ENCODE data around the gene C22orf15.

Gene C22orf15

GRCh38 chr22:23762842-23763578 is at the start of gene C22orf15:
TSS of gene C22orf15 (plus strand) at chr22:23762990. CDS start at chr22:23763307, 317 bp downstream.
- Histone ChIP-seq H3K4me1 (ENCODE audit: control insufficient read depth in 2 of 2, insufficient read depth in 2 of 2, low read length in 2 of 2) (peaks cover 7 to 8% of the 10 kb centered on the region in 2 donors), H3K27me3 (ENCODE audit: control insufficient read depth in 2 of 2, insufficient read depth in 2 of 2, low read length in 2 of 2) (no peaks in the 10 kb centered on the region), H3K4me3 (ENCODE audit: low read length in 2 of 2) (peak within 1 kb of the TSS in 1 of 2 donors; percentile 7), H3K36me3 (ENCODE audit: control insufficient read depth in 2 of 2, insufficient read depth in 2 of 2, low read length in 2 of 2) (peaks cover 9 to 22% of the 10 kb centered on the region in 2 donors), H3K27ac (ENCODE audit: low read depth in 2 of 2, low read length in 2 of 2) (no peak within 1 kb of the TSS), H3K9me3 (ENCODE audit: control insufficient read depth in 2 of 2, low read length in 2 of 2) (no peaks in the 10 kb centered on the region), H3K9ac (ENCODE audit: low read depth in 1 of 2, low read length in 2 of 2) (no peak within 1 kb of the TSS)

GRCh38 chr22:23713696-23714595 is 48.8 kb upstream of the C22orf15 start:
- no peak overlapping the region for H3K27ac ChIP-seq (ENCODE audit: low read depth in 2 of 2, low read length in 2 of 2)
- H3K9me3 ChIP-seq (ENCODE audit: control insufficient read depth in 2 of 2, low read length in 2 of 2) = no peaks in the 10 kb centered on the region
- H3K27me3 ChIP-seq (ENCODE audit: control insufficient read depth in 2 of 2, insufficient read depth in 2 of 2, low read length in 2 of 2) = no peaks in the 10 kb centered on the region
- no peak overlapping the region for H3K9ac ChIP-seq (ENCODE audit: low read depth in 1 of 2, low read length in 2 of 2)
- H3K4me3 ChIP-seq (ENCODE audit: low read length in 2 of 2) = no peak overlapping the region
- H3K36me3 ChIP-seq (ENCODE audit: control insufficient read depth in 2 of 2, insufficient read depth in 2 of 2, low read length in 2 of 2) = peaks cover 30 to 46% of the 10 kb centered on the region in 2 donors
- peaks cover 10 to 12% of the 10 kb centered on the region in 2 donors for H3K4me1 ChIP-seq (ENCODE audit: control insufficient read depth in 2 of 2, insufficient read depth in 2 of 2, low read length in 2 of 2)

GRCh38 chr22:23714596-23715578 is 47.9 kb upstream of the C22orf15 start:
- H3K9me3 ChIP-seq (ENCODE audit: control insufficient read depth in 2 of 2, low read length in 2 of 2) = no peaks in the 10 kb centered on the region
- peaks cover 10 to 12% of the 10 kb centered on the region in 2 donors for H3K4me1 ChIP-seq (ENCODE audit: control insufficient read depth in 2 of 2, insufficient read depth in 2 of 2, low read length in 2 of 2)
- H3K9ac ChIP-seq (ENCODE audit: low read depth in 1 of 2, low read length in 2 of 2) = no peak overlapping the region
- peaks cover 22 to 37% of the 10 kb centered on the region in 2 donors for H3K36me3 ChIP-seq (ENCODE audit: control insufficient read depth in 2 of 2, insufficient read depth in 2 of 2, low read length in 2 of 2)
- H3K27ac ChIP-seq (ENCODE audit: low read depth in 2 of 2, low read length in 2 of 2) = no peak overlapping the region
- H3K4me3 ChIP-seq (ENCODE audit: low read length in 2 of 2) = no peak overlapping the region
- H3K27me3 ChIP-seq (ENCODE audit: control insufficient read depth in 2 of 2, insufficient read depth in 2 of 2, low read length in 2 of 2) = no peaks in the 10 kb centered on the region

GRCh38 chr22:23715806-23716375 is 46.9 kb upstream of the C22orf15 start:
- no peak overlapping the region for H3K9ac ChIP-seq (ENCODE audit: low read depth in 1 of 2, low read length in 2 of 2)
- H3K9me3 ChIP-seq (ENCODE audit: control insufficient read depth in 2 of 2, low read length in 2 of 2) = no peaks in the 10 kb centered on the region
- peaks cover 13 to 27% of the 10 kb centered on the region in 2 donors for H3K36me3 ChIP-seq (ENCODE audit: control insufficient read depth in 2 of 2, insufficient read depth in 2 of 2, low read length in 2 of 2)
- H3K4me3 ChIP-seq (ENCODE audit: low read length in 2 of 2) = peak overlapping the region; percentile 87 to 96
- H3K27ac ChIP-seq (ENCODE audit: low read depth in 2 of 2, low read length in 2 of 2) = no peak overlapping the region
- no peaks in the 10 kb centered on the region for H3K27me3 ChIP-seq (ENCODE audit: control insufficient read depth in 2 of 2, insufficient read depth in 2 of 2, low read length in 2 of 2)
- peaks cover 10 to 12% of the 10 kb centered on the region in 2 donors for H3K4me1 ChIP-seq (ENCODE audit: control insufficient read depth in 2 of 2, insufficient read depth in 2 of 2, low read length in 2 of 2)

- Histone ChIP-seq H3K4me3 (ENCODE audit: low read length in 2 of 2) (peak overlapping the region; percentile 87 to 96), H3K36me3 (ENCODE audit: control insufficient read depth in 2 of 2, insufficient read depth in 2 of 2, low read length in 2 of 2) (peaks cover 3 to 22% of the 10 kb centered on the region in 2 donors), H3K4me1 (ENCODE audit: control insufficient read depth in 2 of 2, insufficient read depth in 2 of 2, low read length in 2 of 2) (peaks cover 10 to 12% of the 10 kb centered on the region in 2 donors), H3K9me3 (ENCODE audit: control insufficient read depth in 2 of 2, low read length in 2 of 2) (no peaks in the 10 kb centered on the region), H3K27ac (ENCODE audit: low read depth in 2 of 2, low read length in 2 of 2) (peak overlapping the region; percentile 39 to 82), H3K27me3 (ENCODE audit: control insufficient read depth in 2 of 2, insufficient read depth in 2 of 2, low read length in 2 of 2) (no peaks in the 10 kb centered on the region), H3K9ac (ENCODE audit: low read depth in 1 of 2, low read length in 2 of 2) (peak overlapping the region; percentile 83 to 89)
These were observed 45.7 kb upstream of the C22orf15 start for GRCh38 chr22:23716811-23717801.

GRCh38 chr22:23718371-23719165 is 44.2 kb upstream of the C22orf15 start:
- no peak overlapping the region for H3K27ac ChIP-seq (ENCODE audit: low read depth in 2 of 2, low read length in 2 of 2)
- no peaks in the 10 kb centered on the region for H3K9me3 ChIP-seq (ENCODE audit: control insufficient read depth in 2 of 2, low read length in 2 of 2)
- no peaks in the 10 kb centered on the region for H3K27me3 ChIP-seq (ENCODE audit: control insufficient read depth in 2 of 2, insufficient read depth in 2 of 2, low read length in 2 of 2)
- H3K4me1 ChIP-seq (ENCODE audit: control insufficient read depth in 2 of 2, insufficient read depth in 2 of 2, low read length in 2 of 2) = peaks cover 10 to 12% of the 10 kb centered on the region in 2 donors
- no peak overlapping the region for H3K9ac ChIP-seq (ENCODE audit: low read depth in 1 of 2, low read length in 2 of 2)
- no peak overlapping the region for H3K4me3 ChIP-seq (ENCODE audit: low read length in 2 of 2)
- peaks cover 0 to 12% of the 10 kb centered on the region in 2 donors for H3K36me3 ChIP-seq (ENCODE audit: control insufficient read depth in 2 of 2, insufficient read depth in 2 of 2, low read length in 2 of 2)

- Histone ChIP-seq H3K36me3 (ENCODE audit: control insufficient read depth in 2 of 2, insufficient read depth in 2 of 2, low read length in 2 of 2) (no peaks in the 10 kb centered on the region), H3K4me1 (ENCODE audit: control insufficient read depth in 2 of 2, insufficient read depth in 2 of 2, low read length in 2 of 2) (peaks cover 9 to 11% of the 10 kb centered on the region in 2 donors), H3K27me3 (ENCODE audit: control insufficient read depth in 2 of 2, insufficient read depth in 2 of 2, low read length in 2 of 2) (no peaks in the 10 kb centered on the region), H3K27ac (ENCODE audit: low read depth in 2 of 2, low read length in 2 of 2) (no peak overlapping the region), H3K9me3 (ENCODE audit: control insufficient read depth in 2 of 2, low read length in 2 of 2) (no peaks in the 10 kb centered on the region), H3K9ac (ENCODE audit: low read depth in 1 of 2, low read length in 2 of 2) (no peak overlapping the region), H3K4me3 (ENCODE audit: low read length in 2 of 2) (no peak overlapping the region)
These were observed 41.9 kb upstream of the C22orf15 start for GRCh38 chr22:23720855-23721254.

- Histone ChIP-seq H3K4me3 (ENCODE audit: low read length in 2 of 2) (no peak overlapping the region), H3K9ac (ENCODE audit: low read depth in 1 of 2, low read length in 2 of 2) (no peak overlapping the region), H3K27ac (ENCODE audit: low read depth in 2 of 2, low read length in 2 of 2) (no peak overlapping the region), H3K4me1 (ENCODE audit: control insufficient read depth in 2 of 2, insufficient read depth in 2 of 2, low read length in 2 of 2) (peaks cover 3 to 5% of the 10 kb centered on the region in 2 donors), H3K36me3 (ENCODE audit: control insufficient read depth in 2 of 2, insufficient read depth in 2 of 2, low read length in 2 of 2) (no peaks in the 10 kb centered on the region), H3K9me3 (ENCODE audit: control insufficient read depth in 2 of 2, low read length in 2 of 2) (no peaks in the 10 kb centered on the region), H3K27me3 (ENCODE audit: control insufficient read depth in 2 of 2, insufficient read depth in 2 of 2, low read length in 2 of 2) (peaks cover 0 to 2% of the 10 kb centered on the region in 2 donors)
These were observed 40.6 kb upstream of the C22orf15 start for GRCh38 chr22:23722160-23722559.

Measured in mucosa of rectum (tissue), 2 donors.